Measurements from ENCODE around the gene TBC1D14.

TBC1D14 gene

DNA sequence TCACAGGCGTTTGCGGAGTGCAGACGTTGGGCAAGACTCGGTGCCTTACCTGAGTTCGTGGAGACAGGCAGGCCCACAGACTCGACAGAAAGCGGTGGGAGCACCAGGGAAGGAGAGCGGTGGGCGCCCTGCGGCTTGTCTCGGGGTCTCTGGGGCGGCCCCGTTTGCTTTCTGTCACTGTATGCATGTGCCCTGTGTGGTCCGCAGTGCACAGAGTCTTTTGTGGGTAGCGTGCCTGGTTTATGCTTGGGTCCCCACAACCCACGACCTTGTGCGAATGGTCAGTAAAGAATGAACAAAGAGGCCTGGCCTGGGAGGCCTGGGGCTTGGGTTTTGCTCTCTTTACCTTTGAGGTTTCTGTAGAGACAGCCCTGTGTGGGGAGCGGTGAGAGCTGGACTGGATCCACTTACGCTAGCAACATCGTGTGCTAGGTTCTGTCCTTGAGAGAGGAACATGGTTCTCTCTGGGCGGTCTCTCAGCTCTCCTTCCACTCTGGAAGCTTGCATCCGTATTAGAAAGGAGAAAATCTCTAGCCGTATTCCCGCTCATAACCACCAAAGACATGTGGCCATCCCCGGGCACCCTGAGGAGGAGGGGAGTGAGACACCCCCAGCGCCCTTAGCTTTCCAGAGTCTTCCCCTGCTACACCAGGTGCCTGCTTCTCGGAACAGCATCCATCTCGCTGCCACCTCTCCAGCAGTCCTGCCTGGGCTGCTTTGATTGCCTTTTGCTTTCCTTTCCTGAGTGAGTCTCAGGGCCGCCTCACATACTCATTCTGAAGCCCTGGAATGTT, 134.7 kb downstream of the TBC1D14 start:
- no peak for DNase-seq (ENCODE audit: low spot score)

DNA sequence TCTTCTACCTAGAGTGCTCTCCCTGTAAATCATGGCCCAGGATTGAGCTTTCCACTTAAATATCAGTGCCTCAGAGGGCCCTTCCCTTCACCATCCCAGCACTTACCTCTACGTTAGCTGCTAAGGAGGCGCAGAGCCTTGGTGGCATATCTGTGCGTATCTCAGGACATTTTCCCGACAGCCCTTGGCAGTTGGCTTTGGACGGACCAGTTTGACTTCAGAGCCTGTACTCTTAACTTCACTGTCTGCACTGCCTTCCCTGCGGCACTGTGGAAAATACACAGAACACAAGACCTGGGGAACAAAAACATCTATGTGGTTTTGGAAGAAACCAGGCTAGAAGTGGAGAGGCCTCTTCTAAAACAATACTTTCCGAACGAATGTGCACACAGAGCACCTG, 135.9 kb downstream of the TBC1D14 start:
- no peak for DNase-seq (ENCODE audit: low spot score)

DNA sequence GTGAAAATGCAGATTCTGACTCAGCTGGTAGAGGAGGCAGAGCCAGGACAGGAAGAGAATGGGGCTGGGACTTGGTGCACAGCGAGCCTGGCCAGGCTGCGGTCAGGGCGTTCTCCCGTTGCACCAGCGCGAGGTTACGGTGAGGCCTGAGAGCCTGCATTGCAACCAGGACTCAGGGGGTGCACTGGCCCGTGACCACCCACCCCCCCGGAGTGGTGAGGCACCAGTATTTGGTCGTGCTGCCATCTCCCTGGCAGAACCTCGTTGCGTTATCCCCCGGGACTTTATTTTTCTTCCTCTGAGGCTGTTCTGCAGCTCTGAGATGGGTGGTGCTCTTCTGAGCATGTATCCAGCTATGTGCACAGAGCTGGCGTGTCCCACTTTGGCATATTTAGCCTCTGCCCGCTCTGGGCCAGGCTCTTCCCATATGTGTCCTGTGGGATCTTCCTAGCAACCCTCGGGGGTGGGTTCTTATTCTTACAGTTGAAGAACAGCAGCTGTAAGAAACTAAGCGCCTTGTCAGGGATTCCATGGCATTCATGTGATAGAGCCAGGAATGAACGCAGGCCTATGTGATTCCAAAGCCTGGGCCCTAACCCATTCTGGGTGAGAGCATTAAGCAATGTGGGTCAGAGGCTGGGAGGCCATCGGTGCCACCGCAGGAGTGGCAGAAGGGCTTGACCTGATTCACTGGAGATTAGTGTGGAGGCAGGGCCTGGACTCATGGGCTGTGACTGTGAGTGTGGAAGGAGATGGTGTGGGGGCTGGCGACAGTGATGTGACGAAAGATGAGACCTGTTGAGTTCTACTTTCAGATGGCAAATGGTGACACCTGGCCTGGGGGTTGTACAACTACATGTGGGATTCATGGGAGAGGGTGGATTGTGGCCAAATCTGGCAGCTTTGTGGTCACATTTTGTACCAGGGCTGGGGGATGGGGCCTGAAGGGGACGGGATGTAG, 136.6 kb downstream of the TBC1D14 start:
- DNase-seq (ENCODE audit: low spot score) = no peak

DNA sequence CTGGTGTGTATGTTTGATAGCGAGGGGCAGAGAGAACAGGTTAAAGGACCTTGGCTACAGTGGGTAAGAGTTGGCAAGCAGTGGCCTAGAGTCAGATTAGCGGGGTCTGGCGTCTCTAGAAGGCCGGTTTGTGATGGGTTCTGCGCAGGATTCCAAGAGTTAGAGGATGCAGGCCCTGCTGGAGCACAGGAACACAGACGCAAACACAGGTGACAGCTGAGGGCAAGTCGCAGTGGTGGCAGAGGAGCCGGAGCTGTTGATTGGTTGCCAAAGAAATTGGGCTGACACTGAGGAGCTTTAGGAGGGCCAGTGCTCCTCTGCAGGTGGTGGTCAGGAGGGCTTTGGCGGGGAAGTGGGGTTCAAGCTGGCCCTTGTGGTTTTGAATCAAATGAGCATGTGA, 137.3 kb downstream of the TBC1D14 start:
- DNase-seq (ENCODE audit: low spot score) = no peak

DNA sequence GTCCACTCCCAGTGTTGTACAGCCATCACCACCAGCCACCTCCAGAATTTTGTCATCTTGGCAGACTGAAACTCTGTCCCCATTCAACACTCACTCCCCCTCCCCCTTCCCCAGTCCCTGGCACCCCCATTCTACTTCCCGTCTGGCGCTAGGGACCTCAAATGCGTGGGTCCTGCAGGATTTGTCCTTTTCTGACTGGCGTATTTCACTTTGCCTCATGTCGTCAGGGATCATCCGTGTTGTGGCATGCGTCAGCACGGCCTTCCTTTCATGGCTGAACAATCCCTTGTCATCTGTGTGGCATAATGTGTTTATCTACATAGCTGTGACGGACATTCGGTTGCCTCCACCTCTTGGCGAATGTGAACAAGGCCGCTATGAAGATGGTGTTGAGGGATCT, 139.0 kb downstream of the TBC1D14 start:
- no peak for DNase-seq (ENCODE audit: low spot score)

DNA sequence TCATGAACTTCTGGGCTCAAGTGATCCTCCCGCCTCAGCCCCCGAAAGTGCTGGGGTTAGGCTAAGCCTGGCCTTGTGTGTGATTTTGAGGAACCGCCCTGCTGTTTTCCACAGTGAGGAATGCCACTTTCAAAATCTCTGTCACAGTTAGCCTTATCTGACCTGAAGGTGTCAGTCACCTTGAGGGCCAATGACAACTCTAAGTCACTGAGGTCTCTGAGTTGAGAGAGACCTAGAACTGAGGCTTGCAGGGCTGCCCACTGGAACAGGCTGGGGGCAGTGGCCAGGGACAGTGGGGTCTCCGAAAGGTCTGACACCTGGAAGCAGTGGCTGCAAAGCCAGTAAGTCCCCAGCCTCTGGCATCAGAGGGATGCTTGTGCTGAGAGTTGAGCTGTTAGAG, 139.7 kb downstream of the TBC1D14 start:
- DNase-seq (ENCODE audit: low spot score) = no peak

DNA sequence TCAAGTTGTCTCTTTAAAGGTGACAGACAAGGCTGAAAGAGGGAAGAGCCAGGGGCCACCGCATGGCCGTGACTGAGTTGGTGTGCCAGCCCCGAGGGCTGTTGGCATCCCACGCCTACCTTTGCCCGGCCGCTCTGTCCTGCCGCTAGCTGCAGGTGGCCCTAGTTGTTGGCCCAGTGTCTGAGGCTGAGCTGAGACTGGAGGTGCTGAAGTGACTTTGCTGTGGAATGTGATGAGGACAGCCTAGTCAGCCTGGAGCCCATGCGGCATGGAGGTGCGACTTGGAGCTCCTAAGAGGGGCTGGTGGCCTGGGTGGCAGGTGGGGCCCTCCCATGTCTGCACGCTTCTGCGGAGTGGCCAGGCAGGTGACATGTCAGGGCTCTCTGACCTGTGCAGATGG, 140.1 kb downstream of the TBC1D14 start:
- no peak for DNase-seq (ENCODE audit: low spot score)

DNA sequence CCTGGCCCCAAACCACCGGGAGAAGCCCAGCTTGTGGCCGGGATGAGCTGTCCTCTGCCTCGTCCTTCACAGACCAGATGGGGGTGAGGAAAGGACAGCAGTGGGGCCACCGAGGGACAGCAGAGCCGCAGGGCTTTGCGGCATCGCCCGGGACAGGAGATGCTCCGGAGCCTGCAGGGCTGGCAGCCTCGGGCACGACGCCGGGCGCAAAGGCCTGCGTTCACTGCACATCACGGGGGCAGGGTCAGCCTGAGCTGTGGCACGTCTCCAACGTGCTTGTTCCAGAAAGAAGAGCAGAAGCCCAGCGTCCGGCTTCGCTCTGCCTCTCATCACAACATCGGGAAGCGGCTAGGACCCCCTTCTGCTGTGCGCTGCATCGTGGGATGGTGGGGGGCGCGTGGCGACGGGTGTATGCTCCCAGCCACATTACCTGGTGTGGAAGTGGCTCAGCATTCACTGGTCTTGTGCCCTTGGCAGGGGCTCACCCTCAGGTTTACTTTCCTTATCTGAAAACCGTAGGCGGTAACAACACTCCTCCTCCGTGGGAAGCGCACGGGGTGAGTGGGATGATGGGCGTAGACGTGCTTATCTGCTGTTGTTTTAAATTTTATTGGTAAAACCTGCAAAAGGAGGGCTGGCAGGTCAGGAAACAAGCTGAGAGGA, 141.0 kb downstream of the TBC1D14 start:
- no peak for DNase-seq (ENCODE audit: low spot score)

DNA sequence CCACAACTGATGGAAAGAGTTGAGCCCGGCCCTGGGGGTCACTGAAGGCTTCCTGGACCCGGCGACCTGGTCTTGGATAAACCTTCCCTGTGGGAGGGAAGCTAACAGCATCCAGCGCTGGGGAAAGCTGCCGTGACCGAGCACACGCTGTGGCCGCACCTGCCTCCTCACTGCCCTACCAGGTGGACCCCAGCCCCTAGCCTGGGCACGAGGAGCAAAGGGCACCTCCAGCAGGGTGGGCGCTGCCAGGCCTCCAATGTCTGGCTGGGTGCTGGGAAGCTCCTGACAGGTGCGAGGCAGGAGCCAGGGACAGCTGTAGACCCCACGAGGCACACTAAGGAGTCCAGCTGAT, 141.5 kb downstream of the TBC1D14 start:
- DNase-seq (ENCODE audit: low spot score) = no peak

DNA sequence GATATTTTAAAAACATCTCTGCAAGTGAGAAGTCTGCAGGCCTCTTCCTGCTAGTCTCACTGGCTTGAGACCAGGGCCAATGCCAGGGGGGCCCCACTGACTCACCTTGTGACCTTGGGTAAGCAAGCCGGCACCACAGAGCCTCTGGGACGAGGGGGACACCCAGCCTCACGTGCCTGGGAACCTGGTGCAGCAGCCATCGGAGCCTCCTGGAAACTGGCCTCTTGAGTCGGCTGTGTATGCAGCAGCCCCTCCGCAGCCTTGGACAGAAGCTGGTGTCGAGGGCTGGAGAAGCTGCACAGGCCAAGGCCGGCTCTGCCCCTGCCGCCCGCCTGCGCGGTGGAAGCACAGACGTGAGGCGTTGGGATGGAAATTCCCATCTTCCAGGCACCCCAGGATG, 142.3 kb downstream of the TBC1D14 start:
- no peak for DNase-seq (ENCODE audit: low spot score)

DNA sequence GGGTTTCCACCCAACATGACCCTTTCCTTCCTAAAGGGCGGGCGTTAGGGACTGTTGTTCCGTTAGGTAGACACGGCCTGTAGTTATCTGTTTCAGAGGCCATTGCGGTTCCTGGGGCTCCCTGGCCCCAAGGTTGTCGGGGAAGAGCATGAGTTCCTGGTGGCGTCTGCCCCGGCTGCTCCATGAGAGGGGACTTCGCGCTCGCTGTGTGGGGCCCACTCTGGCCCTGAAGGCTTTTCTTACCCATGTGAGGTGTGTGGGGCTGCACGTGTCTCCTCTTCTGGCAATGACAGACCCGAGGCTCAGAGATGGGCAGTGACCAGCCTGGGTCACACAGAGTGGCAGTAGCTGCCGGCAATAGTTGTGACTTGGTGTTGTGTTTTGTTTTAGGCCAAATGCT, 142.7 kb downstream of the TBC1D14 start:
- DNase-seq (ENCODE audit: low spot score) = no peak

DNA sequence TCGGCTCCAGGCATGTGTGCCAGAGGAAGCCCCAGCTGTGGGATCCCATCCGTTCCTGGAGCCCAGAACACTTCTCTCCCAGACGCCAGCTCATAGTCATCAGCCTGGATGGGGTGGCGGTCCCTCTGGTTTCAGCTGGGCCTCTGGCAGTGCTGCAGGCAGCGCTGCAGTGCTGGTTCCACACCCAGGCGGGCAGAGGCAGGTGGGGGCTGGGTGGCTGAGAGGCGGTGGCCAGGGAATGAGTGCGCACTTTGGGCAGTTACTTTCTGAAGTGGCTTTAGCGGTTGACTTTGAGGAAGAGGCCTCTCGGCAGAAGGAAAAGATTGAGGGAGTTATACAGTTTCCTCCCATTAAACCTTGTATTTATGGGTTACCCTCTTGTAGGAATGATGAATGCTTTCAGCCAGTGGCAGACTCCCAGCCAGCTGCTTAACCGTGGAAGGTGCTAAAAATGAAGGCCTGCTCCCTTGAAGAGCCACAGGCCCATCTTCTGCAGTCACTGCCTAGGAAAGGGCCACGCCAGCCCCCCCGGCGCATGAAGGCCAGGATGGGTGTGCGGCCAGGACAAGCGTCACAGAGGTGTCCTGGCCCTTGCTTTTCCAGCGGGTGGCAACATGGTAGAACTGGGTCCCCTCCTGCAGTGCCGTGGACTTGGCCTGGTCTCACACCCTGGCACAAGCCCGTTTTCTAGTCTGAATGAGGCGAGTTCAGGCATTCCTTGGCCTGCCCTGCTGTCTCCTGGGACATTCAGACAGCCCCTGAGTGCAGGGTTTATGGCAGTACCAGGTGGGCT, 143.5 kb downstream of the TBC1D14 start:
- peak; percentile 64 for DNase-seq (ENCODE audit: low spot score)

DNA sequence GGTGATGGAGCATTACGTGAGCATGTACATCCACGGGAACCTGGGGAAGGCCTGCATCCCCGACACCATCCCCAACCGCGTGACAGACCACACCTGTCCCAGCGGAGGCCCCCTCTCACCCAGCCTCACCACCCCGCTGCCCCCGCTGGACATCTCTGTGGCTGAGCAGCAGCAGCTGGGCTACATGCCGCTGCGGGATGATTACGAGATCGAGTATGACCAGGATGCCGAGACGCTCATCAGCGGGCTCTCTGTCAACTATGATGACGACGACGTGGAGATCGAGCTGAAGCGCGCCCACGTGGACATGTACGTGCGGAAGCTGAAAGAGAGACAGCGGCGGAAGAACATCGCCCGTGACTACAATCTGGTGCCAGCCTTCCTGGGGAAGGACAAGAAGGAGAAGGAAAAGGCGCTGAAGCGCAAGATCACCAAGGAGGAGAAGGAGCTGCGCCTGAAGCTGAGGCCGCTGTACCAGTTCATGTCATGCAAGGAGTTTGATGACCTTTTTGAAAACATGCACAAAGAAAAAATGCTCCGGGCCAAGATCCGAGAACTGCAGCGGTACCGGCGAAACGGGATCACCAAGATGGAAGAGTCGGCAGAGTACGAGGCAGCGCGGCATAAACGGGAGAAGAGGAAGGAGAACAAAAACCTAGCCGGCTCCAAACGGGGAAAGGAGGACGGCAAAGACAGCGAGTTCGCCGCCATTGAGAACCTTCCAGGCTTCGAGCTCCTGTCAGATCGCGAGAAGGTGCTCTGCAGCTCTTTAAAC, 144.7 kb downstream of the TBC1D14 start:
- no peak for DNase-seq (ENCODE audit: low spot score)

DNA sequence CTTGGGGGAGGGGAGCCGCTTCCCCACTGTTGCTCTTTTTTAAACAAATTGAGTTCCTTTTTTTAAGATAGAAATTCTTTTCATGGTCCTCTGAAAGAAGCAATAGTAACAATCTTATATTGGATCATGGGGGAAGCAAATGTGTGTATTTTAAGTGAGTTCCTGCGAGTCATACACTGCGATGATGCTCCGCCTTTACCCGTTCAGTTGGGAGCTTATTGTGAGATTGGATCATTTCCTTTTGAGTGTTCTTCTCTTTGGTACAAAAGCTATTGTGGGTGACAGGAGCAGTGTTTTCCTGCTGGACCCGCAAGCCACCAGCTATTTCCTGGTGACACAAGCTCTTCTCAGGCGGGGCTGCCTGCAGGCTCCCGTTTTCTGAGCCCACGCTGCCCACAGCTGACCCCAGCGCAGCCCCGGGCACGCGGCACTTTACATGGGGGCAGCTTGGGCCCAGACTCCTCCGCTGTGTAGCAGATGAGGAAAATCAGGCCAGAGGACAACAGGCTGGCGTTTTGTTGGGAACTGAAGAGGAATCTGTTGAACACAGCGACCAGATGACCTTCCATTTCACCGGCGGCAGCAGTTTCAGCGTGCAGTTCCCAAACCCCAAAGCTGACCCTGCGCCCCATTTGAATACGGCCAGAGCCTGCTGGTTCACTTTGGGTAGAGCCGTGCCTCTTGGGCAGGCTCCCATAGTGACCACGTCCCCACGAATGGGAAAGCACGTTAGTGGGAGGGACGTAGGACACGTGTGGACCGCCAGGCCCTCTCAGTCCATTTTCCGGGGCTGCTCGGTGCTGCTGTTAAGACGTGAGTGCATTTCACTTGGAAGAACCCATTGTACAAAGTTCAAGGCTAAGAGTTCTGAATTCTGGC, 145.7 kb downstream of the TBC1D14 start:
- DNase-seq (ENCODE audit: low spot score) = no peak

DNA sequence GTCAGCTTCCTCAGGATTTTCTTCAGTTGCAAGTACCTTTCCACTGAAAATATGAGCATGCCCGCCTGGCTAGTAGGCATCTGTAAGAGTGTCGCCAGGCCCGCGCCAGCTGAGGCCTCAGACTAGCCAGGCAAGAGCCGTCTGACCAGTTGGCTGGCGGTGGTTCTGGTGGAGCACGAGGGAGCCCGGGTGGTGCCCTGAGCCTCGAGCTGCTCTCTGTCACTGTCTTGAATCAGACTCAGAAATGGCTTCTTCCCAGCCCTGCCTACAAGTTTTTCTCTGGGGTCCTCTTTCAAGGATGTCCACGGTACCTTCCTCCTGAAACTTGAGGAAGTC, 146.3 kb downstream of the TBC1D14 start:
- no peak for DNase-seq (ENCODE audit: low spot score)

DNA sequence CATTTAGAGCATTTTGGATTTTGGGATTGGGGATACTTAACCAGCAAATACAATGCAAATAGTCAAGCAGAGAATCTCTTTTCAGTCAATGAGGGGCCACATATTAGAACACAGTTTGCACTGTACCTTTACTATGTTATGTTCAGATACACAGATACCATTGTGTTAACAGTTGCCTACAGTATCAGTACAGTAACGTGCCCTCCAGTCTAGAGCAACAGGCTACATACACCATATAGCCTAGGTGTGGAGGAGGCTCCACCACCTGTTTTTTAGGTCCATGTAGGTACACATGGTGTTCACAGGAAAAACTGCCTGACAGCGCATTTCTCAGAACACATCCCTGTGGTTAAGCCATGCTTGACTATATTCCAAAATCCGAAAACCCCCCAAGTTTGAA, 149.2 kb downstream of the TBC1D14 start:
- no peak for DNase-seq (ENCODE audit: low spot score)

DNA sequence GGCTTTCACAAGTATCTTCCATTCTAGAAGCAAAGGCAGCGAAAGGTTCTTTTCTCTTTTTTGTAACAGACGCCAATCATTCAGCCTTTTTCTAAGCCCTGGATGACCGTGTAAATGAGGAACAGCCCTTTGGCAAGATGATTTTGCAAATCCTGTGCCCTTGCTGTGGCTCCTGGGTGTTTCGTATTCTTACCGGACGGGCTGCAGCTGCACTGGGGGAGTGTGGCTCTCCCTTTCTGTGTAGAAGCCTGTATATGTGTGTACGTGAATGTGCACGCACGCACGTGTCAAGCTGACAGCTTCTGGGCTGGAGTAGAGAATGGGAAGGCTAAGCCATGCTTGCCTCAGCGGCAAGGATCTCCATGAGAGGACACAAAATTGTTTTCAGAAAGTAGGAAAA, 150.0 kb downstream of the TBC1D14 start:
- no peak for DNase-seq (ENCODE audit: low spot score)

DNA sequence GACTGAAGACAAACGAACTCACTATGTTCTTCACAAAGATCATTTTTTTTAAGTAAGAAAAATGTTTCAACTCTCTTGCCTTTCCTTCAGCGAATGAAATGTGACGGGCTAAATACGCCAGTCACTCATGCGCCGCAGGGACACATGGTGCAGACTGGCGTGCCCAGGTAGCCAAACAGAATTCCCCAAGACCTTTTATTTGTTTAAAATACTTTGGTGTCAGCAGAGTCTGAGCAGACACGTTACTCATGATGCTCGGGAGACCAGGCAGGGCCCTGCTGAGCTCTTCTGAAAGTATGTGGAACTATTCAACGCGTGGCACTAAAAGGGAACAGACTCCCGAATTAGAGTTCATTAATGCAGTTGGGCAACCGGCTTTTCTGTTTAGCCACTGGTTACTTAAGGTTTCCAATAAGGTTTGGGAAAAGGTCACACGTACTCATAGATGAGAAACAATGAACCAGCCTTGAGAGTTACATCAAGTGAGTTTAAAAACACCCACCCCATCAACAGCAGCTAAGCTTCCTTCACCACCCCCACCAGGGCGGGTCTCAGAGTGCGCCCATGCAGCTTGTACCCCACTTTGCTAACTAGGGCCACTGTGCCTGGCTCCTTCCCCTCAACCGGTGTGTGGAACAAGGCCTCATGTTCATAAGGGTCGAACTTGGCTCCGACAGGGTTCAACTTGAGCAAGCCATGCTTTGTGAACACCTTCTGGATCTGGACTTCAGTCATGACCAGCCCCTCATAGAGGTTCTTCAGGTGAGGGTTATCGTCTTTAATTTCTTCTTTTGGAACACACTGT, 150.9 kb downstream of the TBC1D14 start:
- no peak for DNase-seq (ENCODE audit: low spot score)

DNA sequence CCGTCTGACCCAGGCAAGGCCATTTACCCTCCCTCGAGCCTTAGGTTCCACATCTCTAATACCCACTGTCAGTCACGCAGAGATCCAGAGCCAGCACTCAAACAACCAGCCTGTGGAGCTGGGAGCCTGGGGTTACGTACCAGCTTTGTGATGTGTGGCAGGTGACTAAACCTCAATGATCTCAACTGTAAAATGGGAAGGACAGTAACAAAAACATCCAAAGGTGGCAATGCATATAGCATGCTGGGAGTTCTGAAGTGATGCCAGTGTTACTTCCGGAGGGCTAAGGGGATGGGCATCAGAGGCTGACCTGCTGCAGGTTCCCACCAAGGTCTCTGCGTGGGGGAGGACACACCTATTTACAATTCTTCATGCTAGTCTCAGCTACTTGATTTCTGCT, 152.2 kb downstream of the TBC1D14 start:
- no peak for DNase-seq (ENCODE audit: low spot score)

Measured in Ammon's horn (tissue), 1 donor.